ENCODE results near the gene GGT6.

Gene GGT6

GRCh38 chr17:4542726-4543191 is 17.6 kb downstream of the GGT6 start:
- TF ChIP-seq PPARA (CRISPR knock-in tag; IDR thresholded peaks at IDR 0.05; ENCODE audit: borderline replicate concordance) (no peak), ZNF565 (CRISPR knock-in tag; conservative IDR thresholded peaks at IDR 0.05; ENCODE audit: low read depth) (no peak), ZNF8 (CRISPR knock-in tag; IDR thresholded peaks at IDR 0.05) (no peak), TOX (CRISPR knock-in tag; IDR thresholded peaks at IDR 0.05; ENCODE audit: borderline replicate concordance) (no peak), ZC3H10 (CRISPR knock-in tag; IDR thresholded peaks at IDR 0.05) (no peak), ZFP3 (CRISPR knock-in tag; IDR thresholded peaks at IDR 0.05) (no peak), RARB (CRISPR knock-in tag; IDR thresholded peaks at IDR 0.05) (no peak), ZFP30 (CRISPR knock-in tag; IDR thresholded peaks at IDR 0.05) (no peak), TCF4 (CRISPR knock-in tag; IDR thresholded peaks at IDR 0.05; ENCODE audit: borderline replicate concordance) (no peak), OSR1 (CRISPR knock-in tag; IDR thresholded peaks at IDR 0.05) (no peak), CSRNP3 (CRISPR knock-in tag; IDR thresholded peaks at IDR 0.05) (no peak), ZNF70 (CRISPR knock-in tag; IDR thresholded peaks at IDR 0.05) (no peak), CREB5 (CRISPR knock-in tag; IDR thresholded peaks at IDR 0.05; ENCODE audit: low read depth) (no peak), CSDC2 (CRISPR knock-in tag; IDR thresholded peaks at IDR 0.05) (no peak), ARNTL (CRISPR knock-in tag; IDR thresholded peaks at IDR 0.05; ENCODE audit: borderline replicate concordance, low read depth) (no peak)
- TF ChIP-seq, protein P1, sequence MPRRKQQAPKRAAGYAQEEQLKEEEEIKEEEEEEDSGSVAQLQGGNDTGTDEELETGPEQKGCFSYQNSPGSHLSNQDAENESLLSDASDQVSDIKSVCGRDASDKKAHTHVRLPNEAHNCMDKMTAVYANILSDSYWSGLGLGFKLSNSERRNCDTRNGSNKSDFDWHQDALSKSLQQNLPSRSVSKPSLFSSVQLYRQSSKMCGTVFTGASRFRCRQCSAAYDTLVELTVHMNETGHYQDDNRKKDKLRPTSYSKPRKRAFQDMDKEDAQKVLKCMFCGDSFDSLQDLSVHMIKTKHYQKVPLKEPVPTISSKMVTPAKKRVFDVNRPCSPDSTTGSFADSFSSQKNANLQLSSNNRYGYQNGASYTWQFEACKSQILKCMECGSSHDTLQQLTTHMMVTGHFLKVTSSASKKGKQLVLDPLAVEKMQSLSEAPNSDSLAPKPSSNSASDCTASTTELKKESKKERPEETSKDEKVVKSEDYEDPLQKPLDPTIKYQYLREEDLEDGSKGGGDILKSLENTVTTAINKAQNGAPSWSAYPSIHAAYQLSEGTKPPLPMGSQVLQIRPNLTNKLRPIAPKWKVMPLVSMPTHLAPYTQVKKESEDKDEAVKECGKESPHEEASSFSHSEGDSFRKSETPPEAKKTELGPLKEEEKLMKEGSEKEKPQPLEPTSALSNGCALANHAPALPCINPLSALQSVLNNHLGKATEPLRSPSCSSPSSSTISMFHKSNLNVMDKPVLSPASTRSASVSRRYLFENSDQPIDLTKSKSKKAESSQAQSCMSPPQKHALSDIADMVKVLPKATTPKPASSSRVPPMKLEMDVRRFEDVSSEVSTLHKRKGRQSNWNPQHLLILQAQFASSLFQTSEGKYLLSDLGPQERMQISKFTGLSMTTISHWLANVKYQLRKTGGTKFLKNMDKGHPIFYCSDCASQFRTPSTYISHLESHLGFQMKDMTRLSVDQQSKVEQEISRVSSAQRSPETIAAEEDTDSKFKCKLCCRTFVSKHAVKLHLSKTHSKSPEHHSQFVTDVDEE (CRISPR knock-in tag; IDR thresholded peaks at IDR 0.05) = no peak
- ATAC-seq = no peak

DNA sequence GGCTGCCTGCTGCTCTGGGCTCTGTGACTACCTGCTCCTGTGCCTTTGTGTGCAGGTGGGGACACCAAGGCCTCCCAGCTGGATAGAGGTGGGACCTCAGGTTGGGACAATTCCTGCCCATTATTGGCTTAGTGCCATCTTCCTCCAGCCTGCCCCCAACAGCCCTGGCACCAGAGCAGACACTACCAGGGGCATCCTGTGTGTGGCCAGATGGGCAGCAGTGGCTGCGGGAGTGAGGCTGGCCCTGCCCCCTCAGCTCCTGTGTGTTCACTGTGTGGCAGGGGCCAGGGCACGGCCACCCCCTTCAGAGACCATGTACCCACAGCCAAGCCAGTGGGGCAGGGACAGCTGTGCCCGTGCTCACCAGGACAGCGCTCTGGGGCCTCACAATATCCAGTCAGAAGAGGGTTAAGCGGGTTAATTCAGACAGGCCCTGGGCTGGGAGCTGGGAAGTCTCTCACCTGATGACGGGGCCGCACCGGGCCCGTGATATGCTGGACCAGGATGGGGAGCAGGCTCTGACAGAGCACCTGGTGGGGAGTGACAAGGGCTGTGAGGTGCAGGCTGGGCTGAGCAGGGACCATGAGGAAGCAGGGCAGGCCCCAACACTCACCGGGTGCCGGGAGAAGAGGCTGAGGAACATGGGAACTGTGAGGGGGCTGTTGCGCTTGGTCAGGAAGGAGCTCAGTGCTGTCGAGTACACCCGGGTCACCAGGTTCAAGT is 18.2 kb downstream of the GGT6 start:
- no peak for ATAC-seq
- TF ChIP-seq CSRNP3 (CRISPR knock-in tag; IDR thresholded peaks at IDR 0.05) (no peak), GLIS3 (CRISPR knock-in tag; IDR thresholded peaks at IDR 0.05) (no peak)

- ATAC-seq = no peak
- TF ChIP-seq PPARA (CRISPR knock-in tag; IDR thresholded peaks at IDR 0.05; ENCODE audit: borderline replicate concordance) = no peak
- TF ChIP-seq BACH2 (CRISPR knock-in tag; IDR thresholded peaks at IDR 0.05; ENCODE audit: borderline replicate concordance) = no peak
- TF ChIP-seq, protein P1 (CRISPR knock-in tag; IDR thresholded peaks at IDR 0.05) = no peak
- TF ChIP-seq CSDC2 (CRISPR knock-in tag; IDR thresholded peaks at IDR 0.05) = no peak
- TF ChIP-seq GLIS3 (CRISPR knock-in tag; IDR thresholded peaks at IDR 0.05) = no peak
- no peak for TF ChIP-seq ZFP30 (CRISPR knock-in tag; IDR thresholded peaks at IDR 0.05)
- TF ChIP-seq ARNTL (CRISPR knock-in tag; IDR thresholded peaks at IDR 0.05; ENCODE audit: borderline replicate concordance, low read depth) = no peak
- TF ChIP-seq ESRRG (CRISPR knock-in tag; IDR thresholded peaks at IDR 0.05) = no peak
- TF ChIP-seq CREB5 (CRISPR knock-in tag; IDR thresholded peaks at IDR 0.05; ENCODE audit: low read depth) = no peak
- TF ChIP-seq POU6F1 (CRISPR knock-in tag; IDR thresholded peaks at IDR 0.05; ENCODE audit: borderline replicate concordance, low read depth) = no peak
These were observed 18.9 kb downstream of the GGT6 start for GRCh38 chr17:4541328-4542002.

All from SK-N-SH treated with all-trans-retinoic acid at 6 μM for 48 hours (cell line).